ENCODE results near the gene PPP1R3G. TPM values are rescaled to one million over a fixed set of nuclear protein-coding genes. Genes with fewer than 3 reads are reported as not detected.

PPP1R3G gene
- total RNA-seq, 1 experiment from 2014 or later, result not detected

- Histone ChIP-seq H2BK5ac (ENCODE audit: insufficient read length, low read length) (no peak overlapping the region), H3K4me2 (ENCODE audit: insufficient read depth, insufficient read length, low read length) (no peak overlapping the region), H4K20me1 (ENCODE audit: control insufficient read depth, insufficient read depth, insufficient read length) (no peaks in the 10 kb centered on the region), H3K27ac (ENCODE audit: insufficient read length, low read depth, low read length) (no peak overlapping the region), H3K9ac (ENCODE audit: extremely low read depth, insufficient read length, low read length) (no peak overlapping the region), H3K9me3 (ENCODE audit: control insufficient read depth, low read depth, low read length) (no peaks in the 10 kb centered on the region), H2BK12ac (ENCODE audit: insufficient read length, low read depth, low read length) (no peak overlapping the region), H4K91ac (ENCODE audit: insufficient read length, low read depth, low read length) (no peak overlapping the region), H2BK15ac (ENCODE audit: low read depth, low read length) (no peak overlapping the region), H3K4me1 (ENCODE audit: insufficient read depth, low read length) (no peaks in the 10 kb centered on the region), H3K23ac (ENCODE audit: insufficient read length, low read depth, low read length) (no peak overlapping the region), H3K79me2 (ENCODE audit: insufficient read depth, low read length) (no peaks in the 10 kb centered on the region), H2AK5ac (ENCODE audit: insufficient read length, low read length) (no peak overlapping the region), H4K8ac (replicated peaks; ENCODE audit: insufficient read length, low read depth, low read length) (no peak overlapping the region), H2AFZ (ENCODE audit: low read length) (no peak overlapping the region), H3K56ac (ENCODE audit: insufficient read length, low read depth, low read length) (no peak overlapping the region), H3K23me2 (ENCODE audit: insufficient read length, low read depth, low read length, poor library complexity, severe bottlenecking) (peaks cover 23% of the 10 kb centered on the region), H3K18ac (ENCODE audit: insufficient read length, low read depth, low read length) (no peak overlapping the region), H3K27me3 (ENCODE audit: insufficient read depth, low read length) (peaks cover 23% of the 10 kb centered on the region; the same call in 1 of the 2 replicates), H2BK20ac (ENCODE audit: low read depth, low read length, poor library complexity, severe bottlenecking) (no peak overlapping the region), H3K79me1 (ENCODE audit: insufficient read depth, low read depth, low read length, poor library complexity, severe bottlenecking) (no peaks in the 10 kb centered on the region), H3K14ac (ENCODE audit: insufficient read depth, low read length) (no peak overlapping the region), H4K5ac (ENCODE audit: insufficient read length, low read depth, low read length) (no peak overlapping the region), H3T11ph (ENCODE audit: low read length) (no peak overlapping the region), H3K4ac (ENCODE audit: low read depth, low read length) (no peak overlapping the region), H2BK120ac (ENCODE audit: low read depth, low read length, poor library complexity, severe bottlenecking) (no peak overlapping the region)
- Mint-ChIP-seq H3K27me3 (ENCODE audit: low read depth) (peaks cover 72% of the 10 kb centered on the region), H3K27ac (no peak overlapping the region), H3K36me3 (ENCODE audit: insufficient read depth in 1 of 3, low read depth in 3 of 3) (0 out of 7 replicates have a peak, but pooled peaks cover 0 to 4% (median 0%) of the 10 kb centered on the region in 3 experiments), H3K4me1 (peaks cover 9% of the 10 kb centered on the region in 2 experiments), H3K4me3 (no peak overlapping the region), H3K9me3 (peaks cover 2 to 8% of the 10 kb centered on the region in 2 experiments; a peak in 2 of 5 replicates)
- WGBS (ENCODE audit: extremely low coverage, insufficient read length, low lambda C conversion rate), result no CpG with 5 or more reads among the region's 3 CpGs
- TF ChIP-seq CTCF (conservative IDR thresholded peaks at IDR 0.05), result no peak
- DNase-seq, result no peak
These were observed 3.6 kb downstream of the PPP1R3G start for GRCh38 chr6:5088780-5089179.
